Activated gamma-delta T cell (primary cell): ENCODE data around the gene EPHB6.

Experiments used
- DNase-seq: peaks from one replicate; lab custom pipeline; 2025; lab: John Stamatoyannopoulos, UW

The EPHB6 gene

DNA sequence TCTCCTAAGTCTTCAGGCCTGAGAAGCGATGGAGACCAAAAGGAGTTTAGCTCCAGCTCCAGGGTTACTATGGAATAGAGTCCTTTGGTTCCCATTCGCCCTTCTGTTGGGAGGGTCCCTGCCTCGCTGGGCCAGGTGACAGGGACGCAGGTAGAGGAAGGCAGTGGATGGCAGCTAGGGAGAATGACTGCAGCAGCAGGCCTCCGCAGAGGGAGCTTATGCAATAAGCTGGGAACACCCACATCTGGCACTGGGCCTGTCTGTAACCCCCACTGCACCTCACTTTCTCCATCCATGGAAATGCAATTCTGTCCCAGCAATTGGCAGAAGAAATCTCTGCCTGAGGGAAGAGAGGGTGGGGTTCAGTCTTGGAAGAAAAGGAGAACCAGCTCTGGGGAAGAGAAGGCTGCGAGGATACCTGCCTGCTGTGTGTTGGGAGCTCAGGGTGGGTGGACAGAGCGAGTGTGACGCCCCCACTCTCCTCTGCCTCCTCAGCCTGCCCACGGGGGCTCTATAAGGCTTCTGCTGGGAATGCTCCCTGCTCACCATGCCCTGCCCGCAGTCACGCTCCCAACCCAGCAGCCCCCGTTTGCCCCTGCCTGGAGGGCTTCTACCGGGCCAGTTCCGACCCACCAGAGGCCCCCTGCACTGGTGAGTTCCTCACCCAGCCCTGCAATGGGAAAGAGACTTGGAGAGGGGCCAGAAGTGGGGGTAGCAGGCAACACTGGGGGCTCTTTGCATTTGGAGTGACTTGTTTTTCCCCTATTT lies 10.3 kb downstream of the EPHB6 start:
- DNase-seq: no peak

DNA sequence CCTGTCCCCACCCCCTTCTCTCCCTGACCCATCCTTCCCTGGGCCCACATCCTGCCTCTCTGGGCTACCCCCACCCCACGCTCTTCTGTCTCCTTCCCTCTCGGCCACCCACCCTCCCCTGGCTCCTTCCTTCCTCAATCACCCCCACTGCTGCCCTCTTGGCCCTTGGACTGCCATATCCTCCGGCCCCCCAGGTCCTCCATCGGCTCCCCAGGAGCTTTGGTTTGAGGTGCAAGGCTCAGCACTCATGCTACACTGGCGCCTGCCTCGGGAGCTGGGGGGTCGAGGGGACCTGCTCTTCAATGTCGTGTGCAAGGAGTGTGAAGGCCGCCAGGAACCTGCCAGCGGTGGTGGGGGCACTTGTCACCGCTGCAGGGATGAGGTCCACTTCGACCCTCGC lies 10.9 kb downstream of the EPHB6 start:
- no peak for DNase-seq

DNA sequence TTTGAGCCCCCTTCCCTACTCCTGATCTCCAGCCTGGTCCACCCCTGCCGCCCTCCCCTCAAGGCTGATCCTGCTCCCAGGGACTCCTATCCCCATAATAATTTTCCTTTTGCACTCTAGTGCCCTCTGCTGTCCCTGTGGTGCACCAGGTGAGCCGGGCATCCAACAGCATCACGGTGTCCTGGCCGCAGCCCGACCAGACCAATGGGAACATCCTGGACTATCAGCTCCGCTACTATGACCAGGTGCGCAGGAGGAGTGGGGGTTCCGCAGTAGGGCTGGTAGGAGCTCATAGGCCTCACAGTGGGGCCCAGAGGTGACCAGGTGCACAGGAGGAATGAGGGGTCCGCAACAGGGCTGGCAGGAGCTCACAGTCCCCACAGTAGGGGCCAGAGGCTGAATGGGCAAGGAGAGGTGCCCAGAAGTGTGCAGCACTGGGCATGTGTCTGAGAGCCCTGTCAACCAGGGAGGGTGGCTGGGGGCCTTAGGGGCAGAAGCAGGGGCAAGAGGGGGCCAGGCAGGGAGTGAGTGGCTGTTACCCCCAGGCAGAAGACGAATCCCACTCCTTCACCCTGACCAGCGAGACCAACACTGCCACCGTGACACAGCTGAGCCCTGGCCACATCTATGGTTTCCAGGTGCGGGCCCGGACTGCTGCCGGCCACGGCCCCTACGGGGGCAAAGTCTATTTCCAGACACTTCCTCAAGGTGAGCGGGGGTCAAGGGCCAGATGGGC lies 11.7 kb downstream of the EPHB6 start:
- no peak for DNase-seq

DNA sequence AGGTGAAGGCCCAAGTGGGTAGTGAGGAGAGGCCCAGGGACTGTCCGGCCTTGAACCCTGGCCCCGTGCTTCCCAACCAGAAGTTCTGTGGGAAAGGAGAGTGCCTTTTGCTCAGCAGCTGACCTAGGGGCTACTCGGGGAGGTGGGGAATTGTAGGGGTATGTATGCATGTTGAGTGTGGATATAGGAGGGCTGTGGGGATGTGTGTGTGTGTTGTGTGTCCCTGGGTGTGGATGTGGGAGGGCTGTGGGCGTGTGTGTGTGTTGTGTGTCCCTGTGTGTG lies 12.2 kb downstream of the EPHB6 start:
- no peak for DNase-seq

DNA sequence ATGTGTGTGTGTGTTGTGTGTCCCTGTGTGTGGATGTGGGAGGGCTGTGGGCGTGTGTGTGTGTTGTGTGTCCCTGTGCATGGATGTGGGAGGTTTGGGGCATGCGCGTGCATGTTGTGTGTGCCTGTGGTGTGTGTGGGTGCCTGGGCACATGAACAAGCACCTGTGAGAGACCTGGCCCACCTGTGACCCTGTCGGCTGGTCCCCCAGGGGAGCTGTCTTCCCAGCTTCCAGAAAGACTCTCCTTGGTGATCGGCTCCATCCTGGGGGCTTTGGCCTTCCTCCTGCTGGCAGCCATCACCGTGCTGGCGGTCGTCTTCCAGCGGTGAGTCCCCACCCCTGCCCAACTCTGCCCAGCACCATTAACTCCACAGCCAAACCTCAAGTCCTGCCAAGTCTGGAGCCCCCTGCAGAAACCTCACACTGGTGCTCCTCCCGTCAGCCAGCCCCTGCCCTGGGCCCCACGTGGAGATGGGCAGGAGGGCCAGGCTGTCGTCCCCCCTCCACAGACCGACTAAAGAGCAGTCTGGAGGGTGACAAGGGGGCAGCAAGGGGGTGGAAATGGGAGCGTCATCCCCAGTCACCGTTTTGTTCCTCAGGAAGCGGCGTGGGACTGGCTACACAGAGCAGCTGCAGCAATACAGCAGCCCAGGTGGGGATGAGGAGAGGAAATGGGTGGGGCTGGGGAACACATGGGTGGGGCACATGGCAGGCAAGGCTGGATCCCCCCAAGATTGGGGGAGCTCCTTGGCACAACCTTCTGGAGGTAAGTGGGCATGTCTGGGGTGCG lies 12.7 kb downstream of the EPHB6 start:
- DNase-seq: no peak

DNA sequence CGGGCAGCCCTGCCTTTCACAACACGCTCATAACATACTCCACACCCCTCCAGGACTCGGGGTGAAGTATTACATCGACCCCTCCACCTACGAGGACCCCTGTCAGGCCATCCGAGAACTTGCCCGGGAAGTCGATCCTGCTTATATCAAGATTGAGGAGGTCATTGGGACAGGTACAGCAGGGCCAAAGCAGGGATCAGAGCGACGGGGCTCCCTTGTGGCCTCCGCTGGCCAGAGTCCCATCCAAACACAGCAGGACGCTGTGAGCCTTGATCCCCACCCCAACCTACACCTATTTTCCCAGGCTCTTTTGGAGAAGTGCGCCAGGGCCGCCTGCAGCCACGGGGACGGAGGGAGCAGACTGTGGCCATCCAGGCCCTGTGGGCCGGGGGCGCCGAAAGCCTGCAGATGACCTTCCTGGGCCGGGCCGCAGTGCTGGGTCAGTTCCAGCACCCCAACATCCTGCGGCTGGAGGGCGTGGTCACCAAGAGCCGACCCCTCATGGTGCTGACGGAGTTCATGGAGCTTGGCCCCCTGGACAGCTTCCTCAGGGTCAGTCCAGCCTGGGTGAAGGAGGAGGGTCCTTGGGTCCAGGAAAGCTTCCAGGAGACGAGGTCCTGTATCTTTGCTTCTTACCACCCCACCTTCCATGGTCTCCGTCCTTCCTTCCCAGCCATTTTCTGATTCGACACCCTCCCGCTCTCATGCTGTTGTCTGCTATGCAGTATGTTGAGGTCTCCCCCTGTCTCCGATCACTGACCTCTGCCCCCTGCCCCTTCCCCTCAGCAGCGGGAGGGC lies 13.5 kb downstream of the EPHB6 start:
- DNase-seq: no peak

DNA sequence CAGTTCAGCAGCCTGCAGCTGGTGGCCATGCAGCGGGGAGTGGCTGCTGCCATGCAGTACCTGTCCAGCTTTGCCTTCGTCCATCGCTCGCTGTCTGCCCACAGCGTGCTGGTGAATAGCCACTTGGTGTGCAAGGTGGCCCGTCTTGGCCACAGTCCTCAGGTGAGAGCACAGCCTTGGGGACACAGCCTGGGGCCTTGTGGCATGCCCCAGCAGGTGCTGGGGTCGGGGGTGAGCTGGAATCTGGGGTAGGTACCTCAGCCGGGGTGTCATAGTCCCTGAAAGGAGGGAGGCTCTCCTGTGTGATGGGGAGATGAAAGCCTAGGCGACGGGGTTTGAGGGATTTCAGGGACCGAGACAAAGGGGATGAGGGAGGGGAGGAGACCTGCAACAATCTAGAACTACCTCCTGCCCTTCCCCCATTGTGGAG lies 14.1 kb downstream of the EPHB6 start:
- no peak for DNase-seq

DNA sequence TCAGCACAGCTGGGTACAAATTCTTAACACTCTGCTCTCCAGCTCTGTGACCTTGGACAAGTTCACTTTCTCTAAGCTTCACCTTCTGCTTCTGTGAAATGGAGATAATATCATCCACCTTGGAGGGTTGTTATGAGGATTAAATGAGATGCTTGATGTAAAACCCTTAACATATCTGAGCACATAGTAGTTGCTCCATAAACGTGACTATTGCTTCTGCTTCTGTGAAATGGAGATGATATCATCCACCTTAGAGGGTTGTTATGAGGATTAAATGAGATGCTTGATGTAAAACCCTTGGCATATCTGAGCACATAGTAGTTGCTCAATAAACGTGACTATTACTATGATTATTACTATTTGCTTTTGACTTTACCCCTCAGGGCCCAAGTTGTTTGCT lies 14.6 kb downstream of the EPHB6 start:
- no peak for DNase-seq

DNA sequence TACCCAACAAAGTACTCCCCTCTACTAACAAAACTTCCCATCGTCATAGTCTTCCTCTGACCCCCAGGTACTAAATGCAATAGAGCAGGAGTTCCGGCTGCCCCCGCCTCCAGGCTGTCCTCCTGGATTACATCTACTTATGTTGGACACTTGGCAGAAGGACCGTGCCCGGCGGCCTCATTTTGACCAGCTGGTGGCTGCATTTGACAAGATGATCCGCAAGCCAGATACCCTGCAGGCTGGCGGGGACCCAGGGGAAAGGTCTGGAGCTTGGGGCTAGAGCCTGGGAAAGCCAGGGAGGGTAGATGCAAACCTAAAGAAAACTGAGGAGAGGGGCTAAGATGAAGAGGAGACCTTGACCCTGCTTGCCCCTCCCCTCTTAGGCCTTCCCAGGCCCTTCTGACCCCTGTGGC lies 15.3 kb downstream of the EPHB6 start:
- DNase-seq: no peak

DNA sequence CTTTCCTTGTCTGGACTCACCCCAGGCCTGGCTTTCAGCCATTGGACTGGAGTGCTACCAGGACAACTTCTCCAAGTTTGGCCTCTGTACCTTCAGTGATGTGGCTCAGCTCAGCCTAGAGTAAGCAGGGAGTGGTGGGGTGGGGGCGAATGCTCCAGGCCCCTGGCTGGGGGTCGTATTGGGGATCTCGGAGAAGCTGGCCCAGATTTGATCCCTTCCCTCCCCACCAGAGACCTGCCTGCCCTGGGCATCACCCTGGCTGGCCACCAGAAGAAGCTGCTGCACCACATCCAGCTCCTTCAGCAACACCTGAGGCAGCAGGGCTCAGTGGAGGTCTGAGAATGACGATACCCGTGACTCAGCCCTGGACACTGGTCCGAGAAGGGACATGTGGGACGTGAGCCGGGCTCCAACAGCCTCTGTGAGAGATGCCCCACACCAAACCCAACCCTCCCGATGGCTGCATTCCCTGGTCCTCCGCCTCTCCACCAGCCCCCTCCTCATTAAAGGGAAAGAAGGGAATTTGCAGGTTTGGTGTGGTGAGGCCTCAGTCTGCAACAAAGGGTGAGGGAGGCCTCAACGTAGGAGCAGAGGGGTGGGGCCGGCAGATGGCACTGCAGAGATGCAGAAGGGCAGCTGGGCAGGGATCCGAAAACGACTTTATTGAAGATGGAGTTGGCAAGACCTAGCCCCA lies 15.8 kb downstream of the EPHB6 start:
- DNase-seq: no peak

DNA sequence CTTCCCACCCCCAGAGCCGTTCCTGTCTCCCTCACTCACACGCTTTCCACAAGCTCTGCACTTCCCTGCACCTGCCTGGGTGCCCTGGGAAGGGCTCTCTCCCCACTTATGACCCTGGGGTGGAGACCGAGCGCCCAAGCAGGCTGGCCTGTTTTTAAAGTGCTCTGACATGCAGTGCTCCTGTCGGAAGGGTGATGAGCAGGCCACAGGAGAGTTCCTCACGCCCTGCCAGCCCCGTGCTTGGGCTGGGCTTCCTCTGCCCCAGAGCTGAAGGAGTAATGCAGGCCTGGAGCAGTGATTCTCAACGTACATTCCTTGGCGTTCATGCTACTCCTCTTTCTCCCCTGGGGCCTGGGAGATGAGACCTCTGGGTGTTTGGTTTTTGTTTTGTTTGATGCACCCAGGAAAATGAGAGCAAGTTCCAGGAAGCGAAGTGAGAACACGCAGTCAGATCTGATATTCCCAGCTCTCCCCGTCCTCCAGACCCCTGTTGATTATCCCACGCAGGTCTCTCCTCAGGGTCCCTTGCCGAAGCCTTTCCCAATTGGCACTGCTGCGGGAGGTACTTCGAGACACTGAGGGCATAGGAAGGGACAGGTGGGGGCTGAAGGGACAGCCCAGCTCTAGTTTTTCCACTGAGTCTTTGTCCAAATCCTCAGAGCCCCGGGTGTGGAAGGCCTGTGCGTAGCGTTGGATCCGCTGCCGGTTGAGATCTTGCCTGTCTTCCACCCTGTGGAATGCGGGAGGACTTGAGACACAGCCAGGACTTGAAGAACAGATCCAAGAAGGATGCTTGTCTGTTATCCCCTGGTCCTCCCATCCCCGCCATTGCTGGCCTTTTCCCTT lies 16.6 kb downstream of the EPHB6 start:
- DNase-seq: no peak

DNA sequence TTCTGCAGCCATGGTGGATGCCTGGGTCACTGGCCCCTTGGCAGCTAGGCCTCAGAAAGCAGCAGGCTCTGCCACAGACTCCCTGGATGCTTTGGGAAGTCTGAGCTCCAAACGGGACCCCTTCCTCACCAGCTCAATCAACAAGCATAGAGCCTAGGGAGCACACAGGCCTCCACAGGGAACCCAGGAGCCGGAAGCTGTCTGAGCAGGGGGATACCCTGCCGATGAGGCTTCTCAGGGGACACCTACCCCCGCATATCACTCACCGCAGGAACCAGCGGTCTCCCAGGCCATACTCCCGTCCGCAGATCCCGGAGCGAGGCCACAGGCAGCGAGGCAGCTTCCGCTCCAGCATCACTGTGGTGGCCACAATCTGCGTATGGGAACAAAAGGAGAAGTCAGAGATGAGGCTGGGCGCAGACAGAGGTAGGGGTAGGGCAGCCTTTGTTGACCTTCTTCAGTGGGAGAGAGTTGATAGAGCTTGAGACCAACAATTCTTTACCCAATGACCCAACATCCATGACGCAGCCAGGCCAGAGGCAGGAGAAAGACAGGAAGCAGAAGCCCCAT lies 17.3 kb downstream of the EPHB6 start:
- DNase-seq: no peak

DNA sequence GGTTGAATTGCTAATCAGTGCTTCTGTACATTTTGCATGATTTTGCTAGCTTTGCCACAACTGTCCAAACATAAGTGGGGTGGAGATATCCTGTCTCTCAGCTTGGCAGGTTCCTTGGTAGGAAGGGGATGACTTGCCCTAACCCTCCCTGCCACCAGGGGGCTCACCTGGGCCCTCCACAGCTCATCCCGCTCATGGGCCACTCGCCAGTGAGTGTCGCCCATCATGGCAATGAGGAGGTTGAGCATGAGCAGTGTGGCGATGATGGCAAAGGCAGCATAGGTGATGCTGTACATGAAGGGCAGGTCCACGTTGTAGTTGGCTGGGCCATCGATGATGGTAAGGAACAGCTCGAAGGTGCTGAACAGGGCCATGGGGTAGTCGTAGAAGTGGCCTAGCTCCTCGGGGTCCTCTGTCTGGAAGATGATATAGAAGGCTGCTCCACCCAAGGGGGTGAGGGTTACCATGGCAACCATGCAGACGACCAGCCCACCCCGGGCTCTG lies 18.5 kb downstream of the EPHB6 start:
- no peak for DNase-seq

DNA sequence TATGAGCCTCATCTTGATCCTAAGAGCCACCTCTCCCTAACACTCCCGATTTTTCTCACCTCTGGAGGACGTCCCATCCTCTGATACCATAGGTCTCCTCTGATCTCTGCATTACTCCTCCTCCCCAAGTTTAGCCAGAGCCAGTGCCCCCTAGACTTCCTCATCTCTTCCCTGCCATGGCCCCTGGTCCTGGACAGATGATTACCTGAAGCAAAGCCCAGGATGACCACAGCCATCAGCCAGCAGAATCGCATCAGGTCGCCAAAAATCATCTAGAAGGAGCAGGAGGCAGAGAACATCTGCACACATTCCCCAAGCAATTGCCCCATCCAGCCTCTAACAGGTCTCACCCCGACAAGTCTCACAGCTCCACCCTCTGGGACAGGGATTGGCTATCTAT lies 19.0 kb downstream of the EPHB6 start:
- no peak for DNase-seq

DNA sequence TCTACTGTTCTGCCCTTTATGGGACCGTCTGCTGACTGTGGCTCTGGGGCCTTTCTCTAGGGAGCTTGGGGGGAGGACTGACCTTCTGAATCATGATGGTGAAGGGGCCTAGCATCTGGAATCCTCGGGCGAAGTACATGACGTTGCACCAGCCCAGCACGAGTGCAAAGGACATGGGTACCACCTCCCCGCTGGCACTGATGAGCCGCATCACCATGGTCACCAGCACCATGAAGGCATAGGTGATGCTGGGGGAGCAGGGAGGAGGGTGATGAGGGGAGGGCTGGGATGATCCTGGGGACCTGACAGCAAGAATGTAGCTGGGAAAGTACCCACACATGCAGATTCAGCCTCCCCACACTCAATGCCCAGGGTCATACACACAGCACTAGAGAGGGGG lies 19.5 kb downstream of the EPHB6 start:
- DNase-seq: no peak

DNA sequence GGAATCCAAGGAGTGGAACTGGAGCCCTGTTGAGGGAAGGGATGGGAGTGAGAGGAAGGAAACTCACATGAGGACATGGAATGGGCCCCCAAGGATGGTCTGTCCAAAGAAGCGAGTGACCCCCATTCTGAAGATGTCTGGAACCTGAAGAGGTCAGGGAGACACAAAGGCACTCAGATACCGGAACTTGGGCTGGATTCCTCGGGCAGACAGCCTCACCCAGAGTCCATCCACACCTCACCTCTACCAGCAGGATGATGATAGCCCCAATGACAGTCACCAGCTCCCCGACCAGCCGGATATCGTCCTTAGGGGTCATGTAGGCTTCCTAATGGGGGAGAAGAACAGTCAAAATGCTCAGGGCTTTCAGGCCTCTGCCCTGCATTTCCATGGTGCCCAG lies 20.0 kb downstream of the EPHB6 start:
- DNase-seq: no peak

DNA sequence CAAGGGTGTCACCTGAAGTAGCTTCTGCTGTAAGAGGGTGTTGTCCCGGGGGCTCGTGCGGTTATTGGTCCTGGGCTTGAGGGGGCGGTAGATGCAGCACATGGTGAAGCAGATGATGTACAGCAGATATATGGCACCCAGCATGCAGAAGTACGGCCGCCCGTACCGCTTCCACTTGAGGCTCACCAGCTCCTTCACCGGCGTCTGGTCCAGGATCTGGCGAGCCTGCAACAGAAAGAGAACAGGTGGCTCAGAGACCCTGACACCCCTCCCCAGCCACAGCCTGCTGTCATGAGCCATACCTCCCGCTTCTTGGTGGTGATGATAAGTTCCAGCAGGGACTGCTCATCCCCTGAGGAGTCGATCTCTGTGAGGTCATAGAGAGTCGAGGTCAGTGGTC lies 20.6 kb downstream of the EPHB6 start:
- DNase-seq: no peak

DNA sequence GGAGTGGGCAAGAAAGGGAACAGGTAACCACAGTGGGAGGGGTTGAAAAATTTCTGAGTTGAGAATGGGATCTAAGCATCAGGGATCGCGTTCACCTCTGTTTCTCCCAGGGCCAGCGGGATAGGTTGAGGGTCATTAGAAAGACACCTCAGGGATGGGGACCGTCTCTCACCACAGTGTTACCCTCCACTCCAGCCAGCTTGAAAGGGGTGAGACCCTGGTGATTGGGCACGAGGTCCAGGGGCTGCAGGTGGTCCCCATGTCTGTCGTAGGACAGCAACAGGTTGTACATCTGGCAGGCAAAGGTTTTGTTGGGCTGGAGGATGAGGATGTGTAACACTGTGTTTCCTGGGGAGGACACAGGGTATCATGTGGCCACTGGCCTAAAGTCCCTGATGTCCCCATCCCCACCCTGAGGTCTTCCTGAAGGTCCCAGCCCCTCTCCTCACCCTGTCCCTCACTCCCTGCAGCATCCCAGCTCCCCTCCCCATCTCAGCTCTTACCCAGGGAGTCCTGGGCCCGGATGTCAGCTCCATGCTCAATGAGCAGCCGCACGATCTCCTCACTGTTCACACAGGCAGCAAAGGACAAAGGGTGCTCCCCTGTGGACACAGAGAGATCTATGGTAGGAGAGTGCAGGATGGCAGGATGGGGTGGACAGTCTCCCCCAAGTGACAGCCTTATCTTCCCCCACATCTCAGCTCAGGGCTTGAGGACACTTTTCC lies 21.5 kb downstream of the EPHB6 start:
- no peak for DNase-seq
